Transverse colon (tissue), 4 donors: ENCODE measurements around the gene DBNDD1. TPM values are rescaled to one million over a fixed set of nuclear protein-coding genes. Genes with fewer than 3 reads are reported as not detected.
"Not testable (repeated sequence)": the region's sequence is repeated elsewhere in the genome, so short reads cannot be mapped to it uniquely, and the experiment has no call there.

ENCODE experiments used
- DNase-seq: peaks from one replicate; pipeline ENCODE4 v3.0.0-alpha.2; 2019
- H3K27ac ChIP-seq, 4 donors: fragments of 200-600 bp; sonication (generic); 2 replicates each; pipeline ENCODE4 v1.5.1; 2016 to 2018; ENCODE audit warnings: inconsistent platforms in 4 of 4
- H3K27me3 ChIP-seq: fragments of 200-600 bp; sonication (generic); 2 replicates; pipeline ENCODE4 v1.5.1; 2017; ENCODE audit warnings: inconsistent platforms
- H3K36me3 ChIP-seq, 4 donors: fragments of 200-600 bp; sonication (generic); 2 replicates each; pipeline ENCODE4 v1.5.1; 2017 to 2019; ENCODE audit warnings: inconsistent platforms in 4 of 4
- H3K4me1 ChIP-seq, 4 donors: fragments of 200-600 bp; sonication (generic); 2 replicates each; pipeline ENCODE4 v1.5.1; 2017 to 2020; ENCODE audit warnings: inconsistent platforms in 4 of 4
- H3K4me3 ChIP-seq, 4 donors: fragments of 200-600 bp; sonication (generic); 1 replicate in 1 of 4; 2 replicates in 3 of 4; pipeline versions ENCODE4 v1.5.1 to v1.6.1; 2017 to 2019; ENCODE audit warnings: inconsistent platforms in 4 of 4
- H3K9me3 ChIP-seq, 2 donors: fragments of 200-600 bp; sonication (generic); 2 replicates each; pipeline ENCODE4 v1.5.1; 2017 to 2019; ENCODE audit warnings: inconsistent platforms in 2 of 2
- CTCF ChIP-seq, 5 experiments: fragments of 200-600 bp in 3 of 5; fragments of 450-650 bp in 2 of 5; sonication (generic) in 3 of 5; IDR thresholded peaks; 1 replicate in 2 of 5; 2 replicates in 3 of 5; pipeline ENCODE4 v1.5.1; 2016 to 2017; ENCODE audit warnings: antibody characterized with exemption in 5 of 5, inconsistent platforms in 3 of 5, mild to moderate bottlenecking in 2 of 5, moderate library complexity in 1 of 5
- EP300 ChIP-seq: sonication (generic); formaldehyde crosslinking; IDR thresholded peaks from one replicate; pipeline ENCODE4 v1.6.1; 2017; ENCODE audit warnings: antibody characterized with exemption, low read depth
- POLR2A ChIP-seq: fragments of 450-650 bp; IDR thresholded peaks from one replicate; pipeline ENCODE4 v1.6.1; 2016; ENCODE audit warnings: antibody characterized with exemption, mild to moderate bottlenecking, moderate library complexity
- POLR2AphosphoS5 ChIP-seq, 3 donors: sonication (generic); formaldehyde crosslinking; IDR thresholded peaks; one replicate each; pipeline ENCODE4 v1.6.1; 2016; ENCODE audit warnings: antibody characterized with exemption in 3 of 3
- WGBS, 2 donors: methylation state at CpG; one replicate each; pipeline ENCODE4 v1.1.5; 2018; ENCODE audit warnings: low coverage in 1 of 2; 5-methylcytosine and 5-hydroxymethylcytosine counted together
- in situ Hi-C, 4 donors: fragments of 200-750 bp; cut with MboI; loops; one replicate each; pipeline versions ENCODE4 v1.15.0 to v1.15.1; 2017; ENCODE audit warnings: low sequenced_read_pairs in 3 of 4, low pct_ligation_motif_present in 1 of 4, low pct_unique_long_range_greater_than_20kb in 1 of 4
- intact Hi-C: fragments of 100-400 bp; cut with DNase I; formaldehyde crosslinking; loops from one replicate; pipeline ENCODE4 v1.15.1; 2023; ENCODE audit warnings: low total_unique reads
- total RNA-seq, 4 donors: library from RNA; depleted of rRNA; stranded (reverse); fragments of >200 nt; gene quantifications; one replicate each; pipeline ENCODE4 v1.1.0, GENCODE V29; 2016

Gene DBNDD1
- 10 to 100 TPM in 3 of 4 donors, 1 to 10 TPM in 1; 6.8 to 33.7 (median 14.2) TPM for total RNA-seq

GRCh38 chr16:90018652-90019542 lies at the start of gene DBNDD1:
Gene DBNDD1 (minus strand): TSS chr16:90019456. CDS start chr16:90019341, 115 bp downstream.
- peaks cover 0 to 40% (median 28%) of the 10 kb centered on the region in 4 donors for H3K4me1 ChIP-seq
- DNase-seq = peak; percentile 52

GRCh38 chr16:90061437-90061836 lies 42.2 kb upstream of the DBNDD1 start:
- intact Hi-C loops = no loop called here
- in situ Hi-C loops = no loop called here

More at GRCh38 chr16:90018652-90019542, at the start of gene DBNDD1:
- 3 to 10% methylated on average over 4 to 47 of the region's 103 CpGs for WGBS, 2 donors
- H3K4me3 ChIP-seq = peak within 1 kb of the TSS; percentile 62 to 95 (median 85)
- H3K27me3 ChIP-seq = peaks cover 6% of the 10 kb centered on the region
- no peaks in the 10 kb centered on the region for H3K36me3 ChIP-seq
- in situ Hi-C loops (no loop called here), intact Hi-C loops (no loop called here)
- H3K27ac ChIP-seq = peak within 1 kb of the TSS; percentile 26 to 74 (median 64)
- H3K9me3 ChIP-seq = no peaks in the 10 kb centered on the region
- TF ChIP-seq POLR2A (no peak), CTCF (IDR thresholded peaks at IDR 0.05) (no peak), POLR2AphosphoS5 (IDR thresholded peaks at IDR 0.05) (no peak), EP300 (no peak)

GRCh38 chr16:90057738-90058173 lies 38.5 kb upstream of the DBNDD1 start:
- in situ Hi-C loops (no loop called here), intact Hi-C loops (no loop called here)
- DNase-seq = no peak
- H3K36me3 ChIP-seq = no peaks in the 10 kb centered on the region
- no peak overlapping the region for H3K4me3 ChIP-seq
- peaks cover 4% of the 10 kb centered on the region for H3K27me3 ChIP-seq
- H3K4me1 ChIP-seq = no peaks in the 10 kb centered on the region
- TF ChIP-seq EP300 (no peak), CTCF (IDR thresholded peaks at IDR 0.05) (no peak)
- 53 to 88% methylated on average over 1 to 7 of the region's 8 CpGs for WGBS, 2 donors
- H3K27ac ChIP-seq = no peak overlapping the region
- peaks cover 5 to 7% of the 10 kb centered on the region in 2 donors for H3K9me3 ChIP-seq

More at GRCh38 chr16:90061437-90061836, 42.2 kb upstream of the DBNDD1 start:
- H3K4me1 ChIP-seq = no peaks in the 10 kb centered on the region
- WGBS, 2 donors = 74 to 85% methylated on average over 3 of the region's 3 CpGs
- H3K4me3 ChIP-seq = no peak overlapping the region
- no peaks in the 10 kb centered on the region for H3K9me3 ChIP-seq
- no peak for DNase-seq
- H3K27ac ChIP-seq = no peak overlapping the region
- TF ChIP-seq EP300 = no peak
- no peak for TF ChIP-seq POLR2A
- TF ChIP-seq CTCF (IDR thresholded peaks at IDR 0.05) = no peak
- TF ChIP-seq POLR2AphosphoS5 (IDR thresholded peaks at IDR 0.05) = no peak
- peaks cover 5% of the 10 kb centered on the region for H3K27me3 ChIP-seq
- no peaks in the 10 kb centered on the region for H3K36me3 ChIP-seq

- WGBS, 2 donors = 77 to 79% methylated on average over 11 to 15 of the region's 15 CpGs
- H3K4me1 ChIP-seq, DNase-seq, H3K27me3 ChIP-seq, H3K36me3 ChIP-seq, H3K9me3 ChIP-seq, in situ Hi-C loops, intact Hi-C loops, H3K4me3 ChIP-seq, H3K27ac ChIP-seq: not testable (repeated sequence)
These were observed 37.3 kb upstream of the DBNDD1 start for GRCh38 chr16:90056521-90056920.
